Activated CD8-positive, alpha-beta T cell treated with anti-CD3 and anti-CD28 coated beads for 36 hours (primary cell): ENCODE measurements around the gene CTDSP1. TPM values are rescaled to one million over a fixed set of nuclear protein-coding genes. Genes with fewer than 3 reads are reported as not detected.
A peak's percentile ranks its signal among the peaks of the same experiment; 100 is the strongest.

Source experiments
- ATAC-seq: fragments of 200-7000 bp; cut with Tn5 transposase; one replicate; pipeline ENCODE4 v1.10.0; 2021; ENCODE audit warnings: mild to moderate bottlenecking, moderate library complexity
- CTCF ChIA-PET: fragments of 350-600 bp; sonication (Branson Sonifier 250); formaldehyde crosslinking; loops from one replicate; lab custom pipeline; 2021; ENCODE audit warnings: antibody characterized with exemption; lab: Charles Lee
- POLR2A ChIA-PET: fragments of 350-600 bp; sonication (Branson Sonifier 250); formaldehyde crosslinking; loops from one replicate; lab custom pipeline; 2021; ENCODE audit warnings: antibody characterized with exemption; lab: Charles Lee
- DNase-seq: peaks from one replicate; pipeline ENCODE4 v3.0.0-alpha.2; 2020
- H3K27ac Mint-ChIP-seq: one replicate; pipeline ENCODE4 v1.8.0; 2021; ENCODE audit warnings: mild to moderate bottlenecking, mixed read lengths
- H3K27me3 Mint-ChIP-seq: one replicate; pipeline ENCODE4 v1.8.0; 2021; ENCODE audit warnings: mixed read lengths
- H3K36me3 Mint-ChIP-seq: one replicate; pipeline ENCODE4 v1.8.0; 2021; ENCODE audit warnings: low read depth, mixed read lengths
- H3K4me1 Mint-ChIP-seq: one replicate; pipeline ENCODE4 v1.8.0; 2021; ENCODE audit warnings: low read depth, mixed read lengths
- H3K4me3 Mint-ChIP-seq: one replicate; pipeline ENCODE4 v1.8.0; 2021; ENCODE audit warnings: mild to moderate bottlenecking, moderate library complexity, mixed read lengths
- H3K9me3 Mint-ChIP-seq: one replicate; pipeline ENCODE4 v1.8.0; 2021; ENCODE audit warnings: mixed read lengths
- intact Hi-C: fragments of 100-400 bp; cut with micrococcal nuclease; formaldehyde crosslinking; loops from one replicate; pipeline ENCODE4 v1.10.0; 2022
- total RNA-seq, 2 experiments: library from RNA; stranded (reverse); gene quantifications; one replicate each; pipeline ENCODE4 v1.2.3, GENCODE V29; 2021
- TF ChIP-seq, protein P1 (sequence below): fragments of 200-600 bp; IDR thresholded peaks from one replicate; pipeline ENCODE4 v1.8.0; 2022; ENCODE audit warnings: antibody characterized with exemption, mild to moderate bottlenecking

CTDSP1 gene
- total RNA-seq, 2 experiments from 2014 or later, result 85.8 to 94.7 TPM

DNA sequence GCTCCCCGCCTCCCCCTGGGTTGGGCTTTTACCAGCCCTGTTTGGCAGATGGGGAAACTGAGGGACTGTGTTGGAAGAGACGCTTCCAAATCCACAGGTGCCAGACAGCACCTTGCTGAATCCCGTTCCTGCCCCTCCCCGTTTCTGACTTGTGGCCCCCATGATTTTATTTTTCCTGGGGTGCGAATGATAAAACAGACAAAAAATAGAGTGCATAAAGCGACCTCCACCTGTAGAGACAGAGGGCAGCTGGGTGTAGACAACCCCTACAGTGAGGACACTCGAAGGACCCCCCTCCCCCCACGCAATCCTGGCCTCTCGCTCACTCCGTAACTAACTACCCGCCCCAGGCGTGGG lies 2.2 kb upstream of the CTDSP1 start:
- Mint-ChIP-seq H3K4me3 (peak overlapping the region; percentile 86), H3K36me3 (peaks cover 10% of the 10 kb centered on the region), H3K27ac (peak overlapping the region; percentile 87), H3K9me3 (no peaks in the 10 kb centered on the region), H3K27me3 (no peaks in the 10 kb centered on the region), H3K4me1 (peaks cover 34% of the 10 kb centered on the region)
- DNase-seq (peak; percentile 40), ATAC-seq (no peak)
- POLR2A ChIA-PET, result interaction anchor here (1.0 to 2.9 kb wide), 8 partner anchors 9 to 496 kb away, joined by 3 to 21 read pairs (median 5); partner anchors contain the start of genes BCS1L and ZNF142
- CTCF ChIA-PET, result interaction anchor here (1.1 to 2.1 kb wide), 3 partner anchors 41 to 501 kb away, joined by 3 to 15 read pairs (median 5); partner anchors contain the start of gene CATIP
- TF ChIP-seq, protein P1, sequence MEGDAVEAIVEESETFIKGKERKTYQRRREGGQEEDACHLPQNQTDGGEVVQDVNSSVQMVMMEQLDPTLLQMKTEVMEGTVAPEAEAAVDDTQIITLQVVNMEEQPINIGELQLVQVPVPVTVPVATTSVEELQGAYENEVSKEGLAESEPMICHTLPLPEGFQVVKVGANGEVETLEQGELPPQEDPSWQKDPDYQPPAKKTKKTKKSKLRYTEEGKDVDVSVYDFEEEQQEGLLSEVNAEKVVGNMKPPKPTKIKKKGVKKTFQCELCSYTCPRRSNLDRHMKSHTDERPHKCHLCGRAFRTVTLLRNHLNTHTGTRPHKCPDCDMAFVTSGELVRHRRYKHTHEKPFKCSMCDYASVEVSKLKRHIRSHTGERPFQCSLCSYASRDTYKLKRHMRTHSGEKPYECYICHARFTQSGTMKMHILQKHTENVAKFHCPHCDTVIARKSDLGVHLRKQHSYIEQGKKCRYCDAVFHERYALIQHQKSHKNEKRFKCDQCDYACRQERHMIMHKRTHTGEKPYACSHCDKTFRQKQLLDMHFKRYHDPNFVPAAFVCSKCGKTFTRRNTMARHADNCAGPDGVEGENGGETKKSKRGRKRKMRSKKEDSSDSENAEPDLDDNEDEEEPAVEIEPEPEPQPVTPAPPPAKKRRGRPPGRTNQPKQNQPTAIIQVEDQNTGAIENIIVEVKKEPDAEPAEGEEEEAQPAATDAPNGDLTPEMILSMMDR, result no peak
- intact Hi-C loops, result loop anchor here (5.0 kb wide), 2 partner anchors 110 to 180 kb away; partner anchors contain the start of gene ARPC2

DNA sequence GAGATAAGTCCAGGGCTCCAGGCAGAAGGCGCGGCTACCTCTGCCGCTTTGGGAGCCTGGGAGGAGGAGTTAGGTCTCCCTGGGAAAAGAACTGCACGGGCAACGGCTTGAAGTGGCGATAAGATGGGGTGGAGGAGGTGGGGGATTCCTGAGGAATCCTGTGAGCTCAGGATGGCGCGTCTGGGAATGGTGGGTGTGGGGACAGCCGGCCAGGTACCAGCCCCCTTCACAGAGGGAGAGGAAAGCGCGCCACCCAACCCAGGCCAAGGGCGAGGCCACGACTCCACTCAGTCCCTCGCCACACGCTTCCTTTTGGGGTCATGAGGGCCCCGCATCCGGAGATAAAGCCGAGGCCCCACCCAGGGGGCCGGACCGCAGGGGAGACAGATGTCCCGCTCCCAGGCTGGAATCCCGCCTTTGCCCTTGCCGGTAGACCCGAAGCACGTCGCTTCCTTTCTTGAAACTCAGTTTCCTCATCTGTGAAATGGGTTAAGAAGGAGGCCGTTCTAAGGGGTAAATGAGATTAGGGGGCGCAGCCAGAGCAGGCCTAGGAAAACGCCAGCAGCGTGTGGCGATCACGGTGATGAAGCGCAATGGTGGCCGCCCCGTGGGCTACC lies 1.7 kb upstream of the CTDSP1 start:
- H3K27ac Mint-ChIP-seq, result peak overlapping the region; percentile 87
- peaks cover 34% of the 10 kb centered on the region for H3K4me1 Mint-ChIP-seq
- peaks cover 11% of the 10 kb centered on the region for H3K36me3 Mint-ChIP-seq
- CTCF ChIA-PET, result interaction anchor here (1.1 to 2.1 kb wide), 2 partner anchors 107 to 501 kb away, joined by 3 to 15 read pairs; no protein-coding TSS in a partner anchor
- no peaks in the 10 kb centered on the region for H3K9me3 Mint-ChIP-seq
- intact Hi-C loops, result loop anchor here (5.0 kb wide), 2 partner anchors 111 to 181 kb away; partner anchors contain the start of gene ARPC2
- H3K27me3 Mint-ChIP-seq, result no peaks in the 10 kb centered on the region
- peak; percentile 84 for DNase-seq
- peak overlapping the region; percentile 86 for H3K4me3 Mint-ChIP-seq
- TF ChIP-seq, protein P1, result no peak
- POLR2A ChIA-PET, result interaction anchor here (1.2 to 2.9 kb wide), 4 partner anchors 8 to 262 kb away, joined by 4 to 21 read pairs (median 10); partner anchors contain the start of genes BCS1L and ZNF142
- peak; percentile 32 for ATAC-seq

DNA sequence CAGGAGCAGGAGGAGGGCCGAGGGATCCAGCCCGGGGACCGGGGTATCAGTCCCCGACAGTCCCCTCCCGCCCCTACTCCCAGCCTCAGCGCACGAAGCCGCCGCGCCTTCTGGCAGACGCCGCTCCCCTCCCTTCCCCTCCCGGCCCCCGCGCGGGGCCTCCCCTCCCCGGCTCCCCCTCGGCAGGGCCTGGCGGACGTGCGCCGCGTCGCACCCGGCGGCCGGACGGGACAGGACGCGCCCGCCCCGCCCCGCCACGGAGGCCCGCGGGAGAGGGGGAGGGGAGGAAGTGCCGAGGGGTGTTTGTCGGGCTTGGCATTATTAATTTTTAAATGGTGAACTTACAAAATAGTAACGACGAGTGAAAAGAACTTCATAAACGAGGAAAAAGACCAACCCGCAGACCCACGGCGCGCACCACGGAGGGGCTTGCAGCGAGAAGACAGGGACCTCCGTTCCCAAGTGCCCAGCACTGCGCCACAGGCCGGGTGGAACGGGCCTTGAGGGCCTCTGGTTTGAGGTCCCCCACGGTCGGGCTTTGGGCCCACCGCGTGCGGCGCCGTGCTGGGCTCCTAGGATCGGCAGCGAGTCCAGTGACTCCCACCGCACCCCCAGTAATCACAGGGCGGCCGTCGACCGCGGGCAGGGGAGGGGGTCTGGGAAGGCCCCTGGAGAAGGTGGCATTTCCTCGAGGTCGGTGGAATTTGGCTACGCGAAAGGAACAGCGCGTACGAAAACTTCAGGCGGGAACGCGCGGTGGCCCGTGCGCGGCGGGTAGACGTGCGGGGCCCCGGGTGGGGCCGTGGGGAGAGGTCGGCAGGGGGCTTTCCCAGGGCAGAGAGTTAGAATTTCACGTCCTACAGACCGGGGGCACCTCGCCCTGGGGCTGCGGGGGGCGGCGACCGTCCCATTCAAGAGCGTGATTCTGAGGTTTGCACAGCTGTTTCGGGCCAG lies 954 bp upstream of the CTDSP1 start:
- DNase-seq, result peak; percentile 82
- ChIA-PET CTCF (interaction anchor here (1.5 kb wide), 1 partner anchor 97 kb away, joined by 6 read pairs; no protein-coding TSS in a partner anchor), POLR2A (interaction anchor here (1.6 to 2.9 kb wide), 2 partner anchors 112 kb away, joined by 5 to 11 read pairs; no protein-coding TSS in a partner anchor)
- ATAC-seq, result peak; percentile 40
- peaks cover 18% of the 10 kb centered on the region for H3K36me3 Mint-ChIP-seq
- H3K27me3 Mint-ChIP-seq, result no peaks in the 10 kb centered on the region
- peaks cover 39% of the 10 kb centered on the region for H3K4me1 Mint-ChIP-seq
- no peaks in the 10 kb centered on the region for H3K9me3 Mint-ChIP-seq
- intact Hi-C loops, result loop anchor here (5.0 kb wide), 2 partner anchors 111 to 181 kb away; partner anchors contain the start of gene ARPC2
- TF ChIP-seq, protein P1, result no peak
- peak overlapping the region; percentile 86 for H3K4me3 Mint-ChIP-seq
- peak overlapping the region; percentile 91 for H3K27ac Mint-ChIP-seq

DNA sequence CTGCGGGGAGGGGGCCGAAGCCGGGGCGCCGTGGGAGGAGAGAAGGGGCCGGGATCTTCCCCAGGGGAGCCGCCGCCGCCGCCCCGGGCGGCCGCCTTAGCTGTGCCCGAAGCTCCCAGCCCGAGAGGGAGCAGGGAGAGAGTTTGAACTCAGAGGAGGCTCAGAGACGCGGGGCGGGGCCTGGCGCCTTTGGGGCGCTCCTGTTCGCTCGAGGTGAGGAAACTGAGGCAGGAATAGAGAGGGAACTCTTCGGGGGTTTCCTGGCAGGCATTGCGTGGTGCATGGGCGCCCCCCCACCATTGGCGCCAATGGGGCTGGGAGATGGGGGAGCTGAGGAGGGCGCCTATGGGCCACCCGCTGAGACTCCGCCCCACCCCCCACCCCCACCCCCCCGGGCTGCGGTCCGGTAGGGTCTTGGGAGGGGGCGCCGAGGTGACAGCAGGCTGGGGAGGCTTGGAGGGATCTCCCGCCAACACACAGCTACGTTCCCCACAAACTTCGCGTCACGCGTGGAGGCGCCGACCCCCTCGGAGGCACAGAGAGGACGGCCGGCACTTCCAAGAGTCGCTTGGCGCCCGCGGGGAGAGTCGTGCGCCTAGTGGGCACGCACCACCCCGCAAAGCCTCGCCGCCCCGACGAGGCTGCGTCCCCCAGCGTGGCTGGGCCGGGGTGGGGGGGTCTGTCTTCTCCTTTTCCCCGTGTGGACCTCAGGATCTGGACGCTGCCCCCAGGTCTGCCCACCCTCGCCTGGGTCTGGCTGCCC lies 680 bp downstream of the CTDSP1 start:
- POLR2A ChIA-PET, result interaction anchor here (0.6 to 2.0 kb wide), 8 partner anchors 12 to 272 kb away, joined by 3 to 6 read pairs (median 4); partner anchors contain the start of genes AAMP, BCS1L, PNKD and RNF25
- H3K4me1 Mint-ChIP-seq, result peaks cover 33% of the 10 kb centered on the region

More for the DNA sequence above, 680 bp downstream of the CTDSP1 start:
- DNase-seq (peak; percentile 50), ATAC-seq (no peak)
- TF ChIP-seq, protein P1, result no peak
- Mint-ChIP-seq H3K27ac (peak overlapping the region; percentile 91), H3K9me3 (no peaks in the 10 kb centered on the region), H3K36me3 (peaks cover 23% of the 10 kb centered on the region), H3K27me3 (no peaks in the 10 kb centered on the region), H3K4me3 (peak overlapping the region; percentile 86)
- intact Hi-C loops, result loop anchor here (10.0 kb wide), 1 partner anchor 64 kb away; no protein-coding TSS in a partner anchor
- CTCF ChIA-PET, result interaction anchor here (1.5 kb wide), 1 partner anchor 99 kb away, joined by 6 read pairs; no protein-coding TSS in a partner anchor
